Heart left ventricle (tissue), 13 donors: ENCODE results near the gene GAB3.

Experiments
- POLR2A ChIP-seq, 2 donors: fragments of 450-650 bp; IDR thresholded peaks; one replicate each; pipeline ENCODE4 v1.6.1; 2017; ENCODE audit warnings: antibody characterized with exemption in 2 of 2, mild to moderate bottlenecking in 2 of 2, moderate library complexity in 2 of 2
- TF ChIP-seq, protein P1 (sequence below), 12 donors: fragments of 200-600 bp; sonication (generic) in 4 of 12; IDR thresholded peaks; one replicate each; pipeline versions ENCODE4 v1.5.0 to v1.8.0; 2018 to 2022; ENCODE audit warnings: antibody characterized with exemption in 12 of 12, mild to moderate bottlenecking in 5 of 12
- donor health status: ischemic (EF 13 %, LVEDD 7.1; RV severe dilation, severe dysfunction).
- donor health status: DM: no; HTN: yes; CAD: no.
- donor health status: DM: no; HTN: no; CAD: no.
- donor health status: ischemic (EF 25% LVEDD 6.9; RV normal size, moderate dysfunction).
- donor health status: ischemic (EF 25% LVEDD 5.7; RV mildly dilated, moderate dysfunction).
- donor health status: ischemic (EF 35%, LVEDD 5.7; RV mildly dilated, moderate dysfunction).
- donor health status: nonischemic (EF 11% LVEDD 7.7; RV severe dilation, severe dysfunction).
- donor health status: DM: yes; HTN: yes; CAD: no.
- donor health status: PGD.
- donor health status: ischemic (EF 29% LVEDD 5.4; RV normal size, mild dysfunction).
- donor health status: nonischemic (EF 23%, LVEDD 6.1; RV moderate dilation, normal function).

GRCh38 chrX:154776753-154777152 is 25.9 kb upstream of the GAB3 start:
- TF ChIP-seq, protein P1, sequence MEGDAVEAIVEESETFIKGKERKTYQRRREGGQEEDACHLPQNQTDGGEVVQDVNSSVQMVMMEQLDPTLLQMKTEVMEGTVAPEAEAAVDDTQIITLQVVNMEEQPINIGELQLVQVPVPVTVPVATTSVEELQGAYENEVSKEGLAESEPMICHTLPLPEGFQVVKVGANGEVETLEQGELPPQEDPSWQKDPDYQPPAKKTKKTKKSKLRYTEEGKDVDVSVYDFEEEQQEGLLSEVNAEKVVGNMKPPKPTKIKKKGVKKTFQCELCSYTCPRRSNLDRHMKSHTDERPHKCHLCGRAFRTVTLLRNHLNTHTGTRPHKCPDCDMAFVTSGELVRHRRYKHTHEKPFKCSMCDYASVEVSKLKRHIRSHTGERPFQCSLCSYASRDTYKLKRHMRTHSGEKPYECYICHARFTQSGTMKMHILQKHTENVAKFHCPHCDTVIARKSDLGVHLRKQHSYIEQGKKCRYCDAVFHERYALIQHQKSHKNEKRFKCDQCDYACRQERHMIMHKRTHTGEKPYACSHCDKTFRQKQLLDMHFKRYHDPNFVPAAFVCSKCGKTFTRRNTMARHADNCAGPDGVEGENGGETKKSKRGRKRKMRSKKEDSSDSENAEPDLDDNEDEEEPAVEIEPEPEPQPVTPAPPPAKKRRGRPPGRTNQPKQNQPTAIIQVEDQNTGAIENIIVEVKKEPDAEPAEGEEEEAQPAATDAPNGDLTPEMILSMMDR (IDR thresholded peaks at IDR 0.05) = no peak
- TF ChIP-seq POLR2A (IDR thresholded peaks at IDR 0.05) = no peak
